ENCODE results near the gene CCDC32. TPM values are rescaled to one million over a fixed set of nuclear protein-coding genes. Genes with fewer than 3 reads are reported as not detected.

The CCDC32 gene
- total and polyA plus RNA-seq, 2 donors (not counting 1 experiment from before 2014, with no cell fraction given): 29.5 to 76.6 TPM

DNA sequence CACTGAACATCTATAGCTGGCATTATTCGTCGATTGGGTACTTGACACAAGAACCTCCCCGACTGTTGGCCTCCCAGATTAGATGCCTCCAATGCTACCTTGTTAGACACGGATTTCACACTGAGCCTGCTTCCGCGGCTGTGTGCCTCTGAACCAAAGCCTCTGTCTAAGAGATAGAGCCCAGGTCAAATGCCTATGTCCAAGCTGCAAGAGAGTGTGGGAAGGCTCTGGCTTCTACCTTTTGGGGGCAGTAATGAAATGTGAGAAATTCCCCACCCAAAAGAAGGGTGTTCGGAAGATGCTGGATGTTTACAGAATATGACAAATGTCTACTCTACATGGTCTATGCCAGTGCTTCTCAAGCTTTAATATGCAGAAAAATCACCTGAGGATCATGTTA lies 2.3 kb upstream of the CCDC32 start:
- TF ChIP-seq, protein P1, sequence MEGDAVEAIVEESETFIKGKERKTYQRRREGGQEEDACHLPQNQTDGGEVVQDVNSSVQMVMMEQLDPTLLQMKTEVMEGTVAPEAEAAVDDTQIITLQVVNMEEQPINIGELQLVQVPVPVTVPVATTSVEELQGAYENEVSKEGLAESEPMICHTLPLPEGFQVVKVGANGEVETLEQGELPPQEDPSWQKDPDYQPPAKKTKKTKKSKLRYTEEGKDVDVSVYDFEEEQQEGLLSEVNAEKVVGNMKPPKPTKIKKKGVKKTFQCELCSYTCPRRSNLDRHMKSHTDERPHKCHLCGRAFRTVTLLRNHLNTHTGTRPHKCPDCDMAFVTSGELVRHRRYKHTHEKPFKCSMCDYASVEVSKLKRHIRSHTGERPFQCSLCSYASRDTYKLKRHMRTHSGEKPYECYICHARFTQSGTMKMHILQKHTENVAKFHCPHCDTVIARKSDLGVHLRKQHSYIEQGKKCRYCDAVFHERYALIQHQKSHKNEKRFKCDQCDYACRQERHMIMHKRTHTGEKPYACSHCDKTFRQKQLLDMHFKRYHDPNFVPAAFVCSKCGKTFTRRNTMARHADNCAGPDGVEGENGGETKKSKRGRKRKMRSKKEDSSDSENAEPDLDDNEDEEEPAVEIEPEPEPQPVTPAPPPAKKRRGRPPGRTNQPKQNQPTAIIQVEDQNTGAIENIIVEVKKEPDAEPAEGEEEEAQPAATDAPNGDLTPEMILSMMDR (IDR thresholded peaks at IDR 0.05): no peak
- TF ChIP-seq EZH2 (IDR thresholded peaks at IDR 0.05; ENCODE audit: borderline replicate concordance, insufficient read depth, low read depth, low read length, poor library complexity, severe bottlenecking): no peak
- H3K9ac ChIP-seq (ENCODE audit: low read length): no peak overlapping the region
- no peaks in the 10 kb centered on the region for H3K27me3 Mint-ChIP-seq
- H3K4me3 Mint-ChIP-seq: peak overlapping the region; percentile 47
- H3K4me1 ChIP-seq (ENCODE audit: control insufficient read depth in 2 of 2, insufficient read depth in 2 of 2, low read length in 2 of 2): peaks cover 38 to 46% of the 10 kb centered on the region in 2 donors
- no peak overlapping the region for H3K27ac Mint-ChIP-seq
- WGBS (ENCODE audit: insufficient coverage): 55% methylated on average over 6 of the region's 7 CpGs
- no peaks in the 10 kb centered on the region for H3K9me3 Mint-ChIP-seq (ENCODE audit: insufficient read depth)
- CTCF ChIA-PET: interaction anchor here (0.7 to 3.0 kb wide), 3 partner anchors 22 to 127 kb away, joined by 3 to 32 read pairs (median 3); no protein-coding TSS in a partner anchor
- peak; percentile 30 for DNase-seq
- no peak for ATAC-seq (ENCODE audit: low read depth)
- H3K4me3 ChIP-seq (ENCODE audit: control extremely low read depth in 1 of 5, extremely low read depth in 1 of 5, insufficient read depth in 1 of 5, low read depth in 2 of 5, low read length in 4 of 5): no peak overlapping the region
- H3K79me2 ChIP-seq (ENCODE audit: control insufficient read depth, insufficient read depth, low read length): peaks cover 72% of the 10 kb centered on the region
- peaks cover 1 to 12% of the 10 kb centered on the region in 2 experiments for H3K36me3 ChIP-seq (replicated peaks in 1 of 2; ENCODE audit: control extremely low read depth in 1 of 2, control insufficient read depth in 1 of 2, extremely low read depth in 1 of 2, insufficient read depth in 2 of 2, low read length in 1 of 2)
- H3K4me2 ChIP-seq (replicated peaks; ENCODE audit: low read depth, low read length, poor library complexity, severe bottlenecking): no peak overlapping the region
- intact Hi-C loops (cut with micrococcal nuclease): loop anchor here (5.0 to 10.0 kb wide), 3 partner anchors 125 to 548 kb away; partner anchors contain the start of genes BAHD1, INO80 and VPS18
- H3K27me3 ChIP-seq (replicated peaks in 1 of 4; ENCODE audit: control extremely low read depth in 1 of 4, control insufficient read depth in 3 of 4, insufficient read depth in 4 of 4, low read length in 3 of 4): no peaks in the 10 kb centered on the region
- H4K20me1 ChIP-seq (ENCODE audit: control insufficient read depth, insufficient read depth, low read length, poor library complexity, severe bottlenecking): peaks cover 12% of the 10 kb centered on the region
- POLR2A ChIA-PET: interaction anchor here (0.5 kb wide), 1 partner anchor 15 kb away, joined by 3 read pairs; no protein-coding TSS in a partner anchor
- no peak overlapping the region for H2AFZ ChIP-seq (ENCODE audit: insufficient read depth, low read depth, low read length, poor library complexity, severe bottlenecking)
- H3K4me1 Mint-ChIP-seq: peaks cover 60% of the 10 kb centered on the region
- H3K9me3 ChIP-seq (ENCODE audit: control extremely low read depth in 1 of 3, control insufficient read depth in 2 of 3, insufficient read depth in 1 of 3, low read length in 2 of 3): no peaks in the 10 kb centered on the region
- H3K27ac ChIP-seq (ENCODE audit: low read length in 2 of 2): no peak overlapping the region
